ENCODE data around the gene KIF4A. TPM values are rescaled to one million over a fixed set of nuclear protein-coding genes. Genes with fewer than 3 reads are reported as not detected.
"Not testable (repeated sequence)": the region's sequence is repeated elsewhere in the genome, so short reads cannot be mapped to it uniquely, and the experiment has no call there.

KIF4A gene
- total RNA-seq, 2 donors from 2014 or later: 8.7 to 33.7 TPM

- Histone ChIP-seq H3K27me3 (no peaks in the 10 kb centered on the region), H3K4me3 (no peak overlapping the region), H3K9ac (ENCODE audit: low read depth in 2 of 2, low read length in 2 of 2) (no peak overlapping the region), H3K27ac (no peak overlapping the region), H3K9me3 (no peaks in the 10 kb centered on the region), H3K4me1 (no peaks in the 10 kb centered on the region), H3K36me3 (no peaks in the 10 kb centered on the region)
- no peak for TF ChIP-seq CTCF (IDR thresholded peaks at IDR 0.05)
- no peak for DNase-seq
- intact Hi-C loops (cut with DNase I): no loop called here
Measured at GRCh38 chrX:70346418-70347070, 56.6 kb downstream of the KIF4A start.

- intact Hi-C loops (cut with DNase I); H3K9me3 ChIP-seq; H3K9ac ChIP-seq (ENCODE audit: low read depth in 2 of 2, low read length in 2 of 2); H3K36me3 ChIP-seq; H3K4me1 ChIP-seq; H3K27ac ChIP-seq; DNase-seq; H3K27me3 ChIP-seq; H3K4me3 ChIP-seq: not testable (repeated sequence)
Measured at GRCh38 chrX:70348825-70349224, 58.9 kb downstream of the KIF4A start.

GRCh38 chrX:70349367-70350125 is 59.6 kb downstream of the KIF4A start:
- H3K27me3 ChIP-seq; DNase-seq; H3K9me3 ChIP-seq; H3K4me3 ChIP-seq; H3K27ac ChIP-seq; H3K36me3 ChIP-seq; H3K4me1 ChIP-seq; intact Hi-C loops (cut with DNase I); H3K9ac ChIP-seq (ENCODE audit: low read depth in 2 of 2, low read length in 2 of 2): not testable (repeated sequence)

- Histone ChIP-seq H3K9ac (ENCODE audit: low read depth in 2 of 2, low read length in 2 of 2) (no peak overlapping the region), H3K27me3 (no peaks in the 10 kb centered on the region), H3K4me1 (no peaks in the 10 kb centered on the region), H3K27ac (no peak overlapping the region), H3K9me3 (no peaks in the 10 kb centered on the region), H3K4me3 (no peak overlapping the region), H3K36me3 (no peaks in the 10 kb centered on the region)
- intact Hi-C loops (cut with DNase I): no loop called here
- TF ChIP-seq CTCF (IDR thresholded peaks at IDR 0.05): no peak
- no peak for DNase-seq
Measured at GRCh38 chrX:70352496-70352895, 62.6 kb downstream of the KIF4A start.

- no peaks in the 10 kb centered on the region for H3K4me1 ChIP-seq
- TF ChIP-seq CTCF (IDR thresholded peaks at IDR 0.05): no peak
- H3K9me3 ChIP-seq: no peaks in the 10 kb centered on the region
- no peak overlapping the region for H3K9ac ChIP-seq (ENCODE audit: low read depth in 2 of 2, low read length in 2 of 2)
- intact Hi-C loops (cut with DNase I): no loop called here
- H3K27me3 ChIP-seq: no peaks in the 10 kb centered on the region
- no peak overlapping the region for H3K27ac ChIP-seq
- no peak overlapping the region for H3K4me3 ChIP-seq
- no peaks in the 10 kb centered on the region for H3K36me3 ChIP-seq
- DNase-seq: no peak
Measured at GRCh38 chrX:70353514-70353913, 63.6 kb downstream of the KIF4A start.

- no peak overlapping the region for H3K4me3 ChIP-seq
- intact Hi-C loops (cut with DNase I): no loop called here
- no peaks in the 10 kb centered on the region for H3K27me3 ChIP-seq
- no peaks in the 10 kb centered on the region for H3K4me1 ChIP-seq
- no peak for DNase-seq
- TF ChIP-seq CTCF (IDR thresholded peaks at IDR 0.05): no peak
- H3K27ac ChIP-seq: no peak overlapping the region
- H3K36me3 ChIP-seq: no peaks in the 10 kb centered on the region
- no peaks in the 10 kb centered on the region for H3K9me3 ChIP-seq
- H3K9ac ChIP-seq (ENCODE audit: low read depth in 2 of 2, low read length in 2 of 2): no peak overlapping the region
Measured at GRCh38 chrX:70354716-70355115, 64.8 kb downstream of the KIF4A start.

Data from colonic mucosa (tissue), 4 donors.